NCI-H2196 (cell line): ENCODE measurements around the gene CHRNA9.
"Not testable (repeated sequence)": the region's sequence is repeated elsewhere in the genome, so short reads cannot be mapped to it uniquely, and the experiment has no call there.

Source experiments
- DNase-seq: peaks from one replicate; lab custom pipeline; 2025; ENCODE audit not compliant: unreplicated experiment; lab: John Stamatoyannopoulos, UW

Gene CHRNA9

DNA sequence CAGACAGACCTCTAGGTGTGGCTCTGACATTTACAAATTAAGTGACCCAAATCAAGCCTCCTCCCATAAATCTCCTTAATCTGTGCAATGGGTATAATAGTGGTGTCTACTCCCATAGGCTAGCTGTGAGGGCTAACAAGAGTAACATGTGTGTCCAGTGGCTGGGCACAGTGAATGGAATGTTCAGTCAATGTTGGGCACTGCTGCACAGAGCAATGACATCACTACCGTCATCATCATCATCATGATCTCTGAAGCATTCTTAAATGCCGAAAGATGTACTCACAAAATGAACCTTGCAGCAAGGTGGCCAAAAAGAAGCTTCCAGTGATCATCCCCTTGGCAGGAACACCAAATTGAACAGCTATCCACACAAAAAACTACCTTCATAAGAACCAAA is 43.5 kb downstream of the CHRNA9 start:
- no peak for DNase-seq

DNA sequence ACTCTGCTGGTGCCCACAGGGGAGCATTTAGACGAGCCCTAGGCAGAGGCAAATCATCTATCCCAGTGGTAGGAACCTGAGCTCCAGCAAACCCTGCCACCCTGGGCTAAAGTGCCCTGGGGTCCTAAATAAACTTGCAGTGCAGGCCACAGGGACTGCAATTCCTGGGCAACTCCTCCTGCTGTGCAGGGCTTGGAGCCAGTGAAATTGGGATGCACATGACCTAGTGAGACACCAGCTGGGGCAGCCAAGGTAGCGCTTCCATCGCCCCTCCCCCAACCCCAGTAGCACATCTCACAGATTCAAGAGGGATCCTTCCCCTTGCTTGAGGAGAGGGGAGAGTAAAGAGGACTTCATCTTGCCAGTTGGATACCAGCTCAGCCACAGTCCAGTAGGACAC is 44.1 kb downstream of the CHRNA9 start:
- DNase-seq = no peak

DNA sequence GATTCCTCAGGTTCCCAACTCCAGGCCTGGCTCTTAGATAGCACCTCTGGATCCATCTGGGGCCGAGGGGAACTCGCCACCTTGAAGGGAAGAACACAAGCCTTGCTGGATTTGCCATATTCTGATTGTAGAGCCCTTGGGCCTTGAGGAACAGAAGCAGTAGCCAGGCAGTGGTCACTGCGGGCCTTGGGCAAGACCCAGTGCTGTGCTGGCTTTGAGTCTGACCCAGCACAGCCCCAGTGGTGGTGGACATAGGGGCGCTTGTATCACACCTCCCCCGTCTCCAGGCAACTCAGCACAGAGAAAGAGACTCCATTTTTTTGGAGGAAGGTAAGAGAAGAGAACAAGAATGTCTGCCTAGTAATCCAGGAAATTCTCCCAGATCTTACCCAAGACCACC is 45.5 kb downstream of the CHRNA9 start:
- DNase-seq = no peak

DNA sequence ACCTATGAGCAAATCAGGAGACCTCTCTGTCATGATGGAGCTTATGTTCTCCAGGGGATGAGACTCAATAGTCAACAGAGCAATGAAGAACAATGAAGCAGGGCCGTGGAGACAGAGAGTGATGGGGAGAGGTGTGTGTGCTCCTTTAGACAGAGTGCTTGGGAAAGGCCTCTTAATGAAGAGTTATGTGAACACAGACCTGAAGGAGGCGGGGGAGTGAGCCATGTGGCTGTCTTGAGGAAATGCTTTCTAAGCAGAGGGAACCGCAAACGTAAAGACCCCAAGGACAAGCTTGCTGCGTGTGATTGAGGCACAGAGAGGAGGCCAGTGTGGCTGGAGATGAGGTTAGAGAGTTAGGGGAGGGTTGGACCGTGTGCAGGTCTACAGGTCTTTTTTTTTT is 53.1 kb downstream of the CHRNA9 start:
- no peak for DNase-seq

DNA sequence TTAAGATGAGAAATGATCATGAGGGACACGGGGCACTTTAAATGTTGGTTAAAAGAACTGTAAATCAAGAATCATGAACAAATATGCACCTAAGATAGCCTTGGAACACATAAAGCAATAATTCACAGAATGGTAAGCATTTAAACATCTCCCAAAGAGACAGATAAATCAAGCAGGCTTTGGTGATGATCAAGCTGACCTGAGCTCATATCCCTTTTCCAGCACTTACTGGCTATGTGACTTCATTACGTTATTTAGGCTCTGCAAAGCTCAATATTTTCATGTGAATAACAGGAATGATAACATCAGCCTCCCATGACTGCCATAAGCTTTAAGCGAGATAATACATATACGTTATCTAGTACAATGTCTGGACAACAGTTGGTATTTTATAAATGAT is 54.9 kb downstream of the CHRNA9 start:
- DNase-seq = no peak

DNA sequence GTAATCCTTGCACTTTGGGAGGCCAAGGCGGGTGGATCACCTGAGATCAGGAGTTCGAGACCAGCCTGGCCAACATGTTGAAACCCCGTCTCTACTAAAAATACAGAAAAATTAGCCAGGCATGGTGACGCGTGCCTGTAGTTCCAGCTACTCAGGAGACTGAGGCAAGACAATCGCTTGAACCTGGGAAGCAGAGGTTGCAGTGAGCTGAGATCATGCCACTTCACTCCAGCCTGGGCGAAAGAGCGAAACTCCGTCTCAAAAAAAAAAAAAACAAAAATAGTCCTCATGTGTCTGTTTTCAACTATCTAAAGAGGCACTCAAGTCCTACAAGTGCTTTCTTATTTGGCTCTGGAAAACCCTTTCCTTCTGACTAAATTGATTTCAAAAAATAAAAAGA is 57.1 kb downstream of the CHRNA9 start:
- DNase-seq = not testable (repeated sequence)

DNA sequence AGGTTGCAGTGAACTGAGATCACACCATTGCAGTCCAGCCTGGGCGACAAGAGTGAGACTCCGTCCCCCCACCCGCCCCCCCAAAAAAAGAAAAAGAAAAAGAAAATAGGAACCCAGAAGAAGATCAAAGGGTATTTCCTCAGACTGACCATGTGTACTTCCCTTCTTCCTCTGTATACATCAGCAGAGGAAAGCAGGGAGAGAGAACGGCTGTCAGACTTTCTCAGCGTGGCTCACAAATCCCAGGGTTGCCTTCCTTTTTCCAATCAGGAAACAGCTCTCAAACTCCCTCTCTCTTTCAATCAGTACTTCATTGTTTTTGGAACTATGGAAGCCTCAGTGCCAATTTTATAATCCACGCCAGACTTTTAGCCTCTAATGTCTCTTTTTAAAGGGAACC is 59.1 kb downstream of the CHRNA9 start:
- no peak for DNase-seq

DNA sequence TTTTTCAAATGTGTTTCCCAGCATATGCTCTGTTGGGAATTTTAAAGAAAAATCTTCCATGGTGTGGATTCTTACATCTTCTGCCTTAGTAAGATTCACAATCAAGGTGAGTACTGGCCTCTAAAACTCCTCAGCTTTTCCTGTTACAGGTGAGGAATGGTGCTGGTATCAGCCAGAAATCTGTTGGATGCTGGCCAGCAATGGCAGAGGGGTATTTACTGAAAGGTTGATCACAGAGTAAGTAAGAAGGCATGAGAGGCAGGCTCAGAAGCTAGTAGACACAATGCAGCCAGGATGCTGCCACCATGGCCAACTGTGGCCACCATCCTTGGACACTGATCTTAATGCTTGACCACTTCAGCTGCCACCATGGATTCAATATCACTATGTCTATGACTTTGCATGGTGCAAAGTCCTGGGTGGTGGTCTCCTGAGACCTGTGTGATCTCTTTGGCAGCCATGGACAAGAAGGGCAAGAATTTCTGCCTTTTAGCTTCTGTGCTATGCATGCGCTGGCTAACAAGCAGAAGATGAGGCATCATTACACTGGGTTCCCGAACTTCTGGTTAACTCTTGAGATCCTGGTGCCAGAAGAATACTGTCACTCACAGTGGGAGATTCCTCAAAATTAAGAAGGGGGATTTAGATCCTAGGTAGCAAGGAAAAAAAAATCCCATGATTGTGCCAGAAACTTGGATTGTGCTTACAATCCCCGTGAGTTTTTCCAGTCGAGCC is 60.2 kb downstream of the CHRNA9 start:
- peak; percentile 48 for DNase-seq

DNA sequence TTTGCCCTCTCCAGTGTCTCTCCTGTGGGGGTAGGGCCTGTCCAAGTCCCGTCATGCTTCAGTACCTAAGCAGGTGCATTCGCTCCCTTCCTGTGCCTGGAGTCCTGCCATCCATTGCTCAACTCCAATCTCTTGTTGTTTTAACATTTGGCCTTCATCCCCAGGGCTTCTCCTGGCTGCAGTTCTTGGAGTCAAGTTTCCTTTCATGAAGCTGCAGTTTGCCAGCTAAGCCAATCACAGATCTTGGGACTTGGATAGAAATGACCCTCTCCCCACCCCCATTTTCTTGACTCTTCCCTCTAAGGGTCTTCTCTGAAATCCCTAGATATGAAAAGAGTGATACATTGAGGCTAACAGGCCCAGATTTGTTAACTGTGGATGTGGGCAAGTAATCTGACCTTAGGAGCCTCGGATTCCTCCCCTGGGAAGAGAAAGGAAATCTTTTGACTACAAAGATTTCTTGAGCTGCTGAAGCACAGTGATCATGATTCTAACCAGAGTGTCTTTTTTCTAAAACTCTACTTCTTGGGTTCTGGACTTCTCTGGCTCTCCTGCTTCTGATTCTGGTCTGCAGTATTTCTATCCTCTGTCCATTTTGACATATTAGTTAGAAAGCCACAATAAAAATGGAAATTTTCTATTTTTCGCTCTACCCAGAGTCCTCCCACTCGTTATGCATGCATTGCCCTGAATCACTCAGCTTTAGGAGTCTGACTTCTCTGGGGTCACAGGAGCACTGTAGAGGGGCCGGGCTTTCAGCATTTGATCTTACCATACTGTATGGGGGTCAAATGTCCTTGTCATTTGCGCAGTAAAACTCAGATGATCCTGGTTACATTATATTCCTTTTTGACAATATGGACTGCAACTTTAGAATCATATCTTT is 61.0 kb downstream of the CHRNA9 start:
- peak; percentile 95 for DNase-seq

DNA sequence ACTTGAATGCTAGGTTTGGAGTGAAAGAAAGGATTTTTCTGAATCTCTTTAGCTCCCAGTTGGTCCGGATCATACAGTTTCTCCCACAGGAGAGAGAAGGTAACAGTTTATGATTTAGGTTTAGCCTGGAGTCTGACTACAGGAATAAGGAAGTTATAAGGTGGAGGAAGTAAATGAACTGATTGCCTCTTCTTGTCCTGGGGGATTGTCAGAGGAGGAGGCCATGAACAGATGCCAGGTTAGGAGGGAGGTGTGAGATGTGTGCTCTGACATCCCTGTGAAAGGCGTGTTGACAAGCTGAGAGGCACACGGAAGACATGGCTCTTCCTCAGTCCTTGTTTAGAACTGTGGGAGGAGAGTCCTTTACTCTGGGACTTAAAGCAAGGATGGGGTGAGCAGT is 64.4 kb downstream of the CHRNA9 start:
- no peak for DNase-seq

DNA sequence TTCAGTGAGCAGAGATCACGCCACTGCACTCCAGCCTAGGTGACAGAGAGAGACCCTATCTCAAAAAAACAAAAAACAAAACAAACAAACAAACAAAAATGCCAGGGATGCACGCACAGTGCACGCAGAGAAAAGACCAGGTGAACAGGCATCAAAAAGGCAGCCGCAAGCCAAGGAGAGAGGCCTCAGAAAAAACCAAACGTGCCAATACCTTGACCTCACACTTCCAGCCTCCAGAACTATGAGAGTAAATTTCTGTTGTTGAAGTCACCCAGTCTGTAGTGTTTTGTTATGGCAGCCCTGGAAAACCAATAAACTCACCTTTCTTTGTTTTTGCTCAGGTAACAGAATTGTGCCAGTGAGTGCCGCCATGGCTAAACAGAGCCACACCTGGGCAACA is 66.0 kb downstream of the CHRNA9 start:
- DNase-seq = no peak

DNA sequence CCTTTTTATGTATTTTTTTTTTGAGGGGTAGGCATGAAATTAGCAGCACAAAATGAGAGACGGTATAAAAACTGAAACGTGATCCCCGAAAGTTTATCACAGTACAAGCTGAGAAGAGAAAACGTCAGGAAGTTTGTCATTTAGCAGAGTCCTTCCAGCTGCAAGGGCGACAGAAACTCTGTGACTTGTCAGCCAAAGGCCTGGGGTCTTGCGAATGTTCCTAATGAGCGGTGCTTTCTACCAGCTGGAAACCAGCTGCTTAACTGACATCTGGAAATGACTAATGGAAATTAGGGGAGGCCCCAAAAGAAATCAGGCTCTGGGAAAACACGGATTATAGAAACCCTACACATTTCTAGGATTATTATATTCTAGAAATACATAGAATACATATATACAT is 66.5 kb downstream of the CHRNA9 start:
- DNase-seq = no peak

DNA sequence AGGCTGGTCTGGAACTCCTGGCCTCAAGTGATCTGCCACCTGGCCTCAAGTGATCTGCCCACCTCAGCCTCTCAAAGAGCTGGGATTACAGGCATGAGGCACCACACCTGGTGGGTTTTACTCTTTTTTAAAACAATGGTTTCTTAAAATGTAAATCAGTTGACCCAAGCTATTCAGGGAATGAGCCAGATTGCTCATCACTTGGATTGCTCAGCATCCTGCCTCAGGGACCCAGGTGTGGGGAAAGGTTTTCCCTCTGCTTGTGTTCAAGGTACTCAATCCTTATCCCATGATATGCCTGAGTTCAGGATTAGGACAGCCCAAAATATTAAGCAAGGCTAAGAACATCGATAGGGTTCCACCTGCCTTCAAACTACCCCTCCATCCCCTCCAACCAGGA is 67.4 kb downstream of the CHRNA9 start:
- no peak for DNase-seq

DNA sequence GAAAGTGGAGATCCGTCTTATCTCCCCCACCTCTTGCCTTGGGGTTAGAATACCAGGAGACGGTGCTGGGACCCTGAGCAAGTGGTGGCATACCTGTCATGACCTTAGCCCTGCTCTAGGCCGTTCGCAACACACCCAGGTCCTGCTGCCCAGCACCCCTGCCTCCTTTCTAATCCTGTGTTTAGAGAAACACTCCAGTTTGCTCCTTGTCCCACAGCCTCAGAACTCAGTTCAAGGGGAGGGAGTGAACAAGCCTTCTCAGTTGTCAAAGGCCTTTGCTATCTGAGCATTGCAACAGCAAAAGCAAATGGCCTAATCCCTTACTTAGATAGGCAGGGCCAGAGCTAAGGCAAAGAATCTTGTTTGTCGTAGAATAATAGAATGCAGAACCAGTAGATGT is 67.9 kb downstream of the CHRNA9 start:
- no peak for DNase-seq
